Ecto neural progenitor cell (in vitro differentiated cells): ENCODE measurements around the gene ZFP92.

Source experiments
- DNase-seq: peaks from one replicate; pipeline ENCODE4 v3.0.0-alpha.2; 2018; ENCODE audit warnings: low spot score

ZFP92 gene

DNA sequence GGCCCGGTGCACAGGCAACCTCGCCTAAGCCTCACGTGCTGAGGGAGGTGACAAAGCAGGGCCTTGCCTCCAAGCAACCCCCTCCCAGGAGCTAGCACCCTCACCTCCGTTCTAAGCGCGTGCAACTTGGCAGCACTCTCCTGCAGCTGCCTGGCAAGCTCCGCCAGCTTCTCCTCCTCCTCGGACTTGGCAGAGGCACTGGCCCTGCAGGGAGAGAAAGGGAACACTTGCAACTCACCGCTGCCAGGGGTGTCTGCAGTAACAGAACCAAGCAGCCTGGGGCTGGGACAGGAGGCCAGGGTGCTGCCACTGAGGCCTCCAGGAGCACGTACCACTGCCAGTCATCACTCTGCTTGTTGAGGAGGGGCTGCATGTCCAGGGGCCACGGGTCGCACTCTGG lies 44.9 kb downstream of the ZFP92 start:
- DNase-seq: no peak

GRCh38 chrX:153456704-153457103 lies 45.4 kb downstream of the ZFP92 start:
- DNase-seq: no peak

DNA sequence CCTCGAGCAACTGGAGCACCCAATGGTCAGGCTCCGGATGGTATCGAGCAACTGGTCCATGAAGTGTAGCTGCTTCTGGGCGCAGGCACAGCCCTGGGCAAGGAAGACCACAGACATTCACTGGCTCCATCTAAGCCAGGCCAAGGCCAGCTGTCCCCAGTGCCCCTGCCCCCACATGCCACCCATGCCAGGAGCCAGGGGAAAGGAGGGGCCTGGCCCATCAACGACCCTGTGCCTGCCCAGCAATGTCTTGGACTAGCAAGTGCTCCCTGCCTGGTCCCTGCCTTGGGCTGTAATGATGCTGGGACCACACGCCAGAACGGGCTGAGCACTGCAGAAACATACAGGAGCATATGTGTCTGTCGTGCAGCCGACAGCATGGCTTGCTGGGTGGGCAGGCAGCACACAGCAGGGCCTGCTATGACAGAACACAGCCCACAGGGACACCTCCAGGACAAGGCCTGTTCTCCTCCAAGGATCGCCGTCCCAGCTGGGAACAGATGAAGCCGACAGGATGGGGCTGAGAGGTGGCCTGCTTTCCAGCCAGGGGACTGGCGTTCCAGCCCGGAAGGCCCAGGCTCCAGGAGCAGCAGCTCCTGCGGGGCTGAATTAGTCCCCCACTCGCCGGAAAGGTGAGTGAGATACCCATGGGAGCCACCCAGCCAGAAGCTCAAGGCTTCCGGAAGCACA lies 46.0 kb downstream of the ZFP92 start:
- no peak for DNase-seq

- DNase-seq: no peak
Observed at GRCh38 chrX:153457827-153458466, 46.7 kb downstream of the ZFP92 start.

DNA sequence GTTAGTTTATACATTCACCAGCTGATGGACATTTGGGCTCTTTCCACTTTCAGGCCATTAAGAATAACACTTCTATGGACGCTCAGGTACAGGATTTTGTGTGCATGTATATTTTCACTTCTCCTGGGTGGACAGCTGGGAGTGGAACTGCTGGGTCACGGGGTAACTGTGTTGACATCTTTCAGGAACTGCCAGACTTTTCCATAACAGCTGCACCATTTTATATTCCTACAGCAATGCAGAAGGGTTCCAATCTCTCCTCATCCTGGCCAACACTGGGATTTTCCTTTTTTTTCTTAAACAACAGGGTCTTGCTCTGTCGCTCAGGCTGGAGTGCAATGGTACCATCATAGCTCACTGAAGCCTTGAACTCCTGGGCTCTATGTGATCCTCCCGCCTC lies 47.2 kb downstream of the ZFP92 start:
- DNase-seq: no peak

DNA sequence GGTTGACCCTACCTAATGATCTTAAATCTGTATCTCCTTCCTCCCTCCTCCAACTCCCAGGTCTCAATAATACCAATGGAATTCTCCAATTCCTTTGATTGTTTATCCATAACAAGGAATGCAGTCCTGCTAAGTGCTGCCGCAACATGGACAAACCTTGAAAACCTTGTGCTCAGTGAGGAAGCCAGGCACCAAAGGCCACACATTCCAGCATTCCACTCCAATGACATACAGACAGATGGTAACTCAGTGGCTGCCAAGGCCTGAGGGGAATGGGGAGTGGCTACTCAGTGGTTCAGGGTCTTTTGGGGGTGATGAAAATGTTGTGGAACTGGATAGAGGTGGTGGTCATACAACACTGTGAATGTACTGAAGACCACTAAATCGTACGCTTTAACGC lies 48.7 kb downstream of the ZFP92 start:
- no peak for DNase-seq

GRCh38 chrX:153460826-153461225 lies 49.6 kb downstream of the ZFP92 start:
- peak; percentile 61 for DNase-seq
